Brain microvascular endothelial cell (primary cell): ENCODE data around the gene COMMD6.

Experiments
- DNase-seq: peaks from one replicate; pipeline ENCODE4 v3.0.0-alpha.2; 2020
- H3K27ac ChIP-seq: fragments of 250-450 bp; sonication (Bioruptor Pico); 2 replicates; pipeline ENCODE4 v1.5.1; 2020; ENCODE audit warnings: mild to moderate bottlenecking, moderate library complexity
- H3K27me3 ChIP-seq: fragments of 250-450 bp; sonication (Bioruptor Pico); replicated peaks from 2 replicates; pipeline ENCODE4 v1.5.1; 2020; ENCODE audit warnings: mild to moderate bottlenecking
- H3K36me3 ChIP-seq: fragments of 250-450 bp; sonication (Bioruptor Pico); replicated peaks from 2 replicates; pipeline ENCODE4 v1.5.1; 2020; ENCODE audit warnings: mild to moderate bottlenecking
- H3K4me3 ChIP-seq: 2 replicates; pipeline ENCODE4 v1.5.1; 2011; ENCODE audit warnings: low read depth, mild to moderate bottlenecking, control low read depth, low read length, moderate library complexity
- in situ Hi-C: cut with HindIII; loops from 2 replicates; pipeline ENCODE4 v1.10.0; 2017; ENCODE audit warnings: low sequenced_read_pairs, low pct_ligation_motif_present
- TF ChIP-seq, protein P1 (sequence below): IDR thresholded peaks from 2 replicates; pipeline ENCODE4 v1.5.1; 2011; ENCODE audit warnings: low read depth, mild to moderate bottlenecking, moderate library complexity, low read length, control low read depth, inconsistent platforms; ENCODE audit errors: missing control alignments

COMMD6 gene

DNA sequence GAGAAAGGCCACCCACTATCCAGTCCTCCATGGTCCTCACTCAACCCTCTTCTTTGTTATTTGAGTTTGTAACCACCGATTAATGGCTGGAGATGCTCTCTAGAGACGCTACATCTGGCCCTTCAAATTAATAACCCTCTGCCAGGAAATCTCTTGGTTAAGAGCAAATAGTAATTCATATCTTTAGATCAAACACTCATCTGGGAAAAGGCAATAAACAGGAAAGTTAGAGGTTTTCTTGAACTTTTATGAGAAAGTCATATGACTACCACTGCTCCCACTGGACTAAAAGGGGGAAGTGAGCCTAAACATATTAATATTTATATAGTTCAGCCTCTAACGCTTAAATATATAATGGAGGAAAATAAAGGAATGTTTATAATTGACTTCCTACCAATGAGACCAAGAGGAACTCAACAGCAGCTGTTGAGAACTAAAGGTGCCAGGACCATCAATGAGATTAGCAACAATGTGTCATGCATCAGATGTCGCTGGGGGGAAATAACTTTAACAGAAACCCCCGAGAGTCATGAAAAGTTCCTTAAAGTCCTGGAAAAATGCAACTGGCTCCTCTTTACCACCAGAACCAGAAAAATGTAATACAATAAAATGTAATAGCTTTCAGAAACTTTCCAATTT lies 58.4 kb downstream of the COMMD6 start:
- H3K27ac ChIP-seq = no peak overlapping the region
- no peaks in the 10 kb centered on the region for H3K36me3 ChIP-seq
- no peaks in the 10 kb centered on the region for H3K27me3 ChIP-seq
- in situ Hi-C loops = no loop called here
- no peak for DNase-seq
- H3K4me3 ChIP-seq = no peak overlapping the region
- TF ChIP-seq, protein P1, sequence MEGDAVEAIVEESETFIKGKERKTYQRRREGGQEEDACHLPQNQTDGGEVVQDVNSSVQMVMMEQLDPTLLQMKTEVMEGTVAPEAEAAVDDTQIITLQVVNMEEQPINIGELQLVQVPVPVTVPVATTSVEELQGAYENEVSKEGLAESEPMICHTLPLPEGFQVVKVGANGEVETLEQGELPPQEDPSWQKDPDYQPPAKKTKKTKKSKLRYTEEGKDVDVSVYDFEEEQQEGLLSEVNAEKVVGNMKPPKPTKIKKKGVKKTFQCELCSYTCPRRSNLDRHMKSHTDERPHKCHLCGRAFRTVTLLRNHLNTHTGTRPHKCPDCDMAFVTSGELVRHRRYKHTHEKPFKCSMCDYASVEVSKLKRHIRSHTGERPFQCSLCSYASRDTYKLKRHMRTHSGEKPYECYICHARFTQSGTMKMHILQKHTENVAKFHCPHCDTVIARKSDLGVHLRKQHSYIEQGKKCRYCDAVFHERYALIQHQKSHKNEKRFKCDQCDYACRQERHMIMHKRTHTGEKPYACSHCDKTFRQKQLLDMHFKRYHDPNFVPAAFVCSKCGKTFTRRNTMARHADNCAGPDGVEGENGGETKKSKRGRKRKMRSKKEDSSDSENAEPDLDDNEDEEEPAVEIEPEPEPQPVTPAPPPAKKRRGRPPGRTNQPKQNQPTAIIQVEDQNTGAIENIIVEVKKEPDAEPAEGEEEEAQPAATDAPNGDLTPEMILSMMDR = no peak

DNA sequence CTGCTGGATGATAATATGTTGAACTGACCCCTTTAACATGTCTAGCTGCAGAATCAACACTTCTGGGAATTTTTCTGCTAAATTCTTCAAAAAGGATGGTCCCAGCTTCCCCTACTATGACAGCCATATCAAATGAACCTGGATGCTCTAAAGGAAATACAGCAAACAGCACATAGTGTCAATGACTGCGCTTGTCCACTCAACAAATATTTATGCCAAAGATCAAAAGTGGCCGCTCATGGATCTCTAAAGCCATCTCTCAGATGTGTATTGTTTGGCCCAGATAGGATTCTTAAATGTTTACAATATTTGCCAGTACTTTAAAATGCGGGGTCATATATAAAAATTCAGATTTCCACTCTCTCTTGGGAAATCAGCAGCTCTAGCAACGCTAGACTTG lies 59.0 kb downstream of the COMMD6 start:
- no peaks in the 10 kb centered on the region for H3K27me3 ChIP-seq
- no peaks in the 10 kb centered on the region for H3K36me3 ChIP-seq
- no peak overlapping the region for H3K4me3 ChIP-seq
- TF ChIP-seq, protein P1 = no peak
- DNase-seq = no peak
- H3K27ac ChIP-seq = no peak overlapping the region
- in situ Hi-C loops = no loop called here
